HG03025 (cell line): Measurements from ENCODE around the gene YPEL2.
"Not testable (repeated sequence)": the region's sequence is repeated elsewhere in the genome, so short reads cannot be mapped to it uniquely, and the experiment has no call there.

Experiments used
- ATAC-seq: cut with Tn5 transposase; IDR thresholded peaks from one replicate; pipeline ENCODE4 v1.9.1; 2021; ENCODE audit warnings: mild to moderate bottlenecking, moderate library complexity; ENCODE audit not compliant: unreplicated experiment, low FRiP score

Gene YPEL2

DNA sequence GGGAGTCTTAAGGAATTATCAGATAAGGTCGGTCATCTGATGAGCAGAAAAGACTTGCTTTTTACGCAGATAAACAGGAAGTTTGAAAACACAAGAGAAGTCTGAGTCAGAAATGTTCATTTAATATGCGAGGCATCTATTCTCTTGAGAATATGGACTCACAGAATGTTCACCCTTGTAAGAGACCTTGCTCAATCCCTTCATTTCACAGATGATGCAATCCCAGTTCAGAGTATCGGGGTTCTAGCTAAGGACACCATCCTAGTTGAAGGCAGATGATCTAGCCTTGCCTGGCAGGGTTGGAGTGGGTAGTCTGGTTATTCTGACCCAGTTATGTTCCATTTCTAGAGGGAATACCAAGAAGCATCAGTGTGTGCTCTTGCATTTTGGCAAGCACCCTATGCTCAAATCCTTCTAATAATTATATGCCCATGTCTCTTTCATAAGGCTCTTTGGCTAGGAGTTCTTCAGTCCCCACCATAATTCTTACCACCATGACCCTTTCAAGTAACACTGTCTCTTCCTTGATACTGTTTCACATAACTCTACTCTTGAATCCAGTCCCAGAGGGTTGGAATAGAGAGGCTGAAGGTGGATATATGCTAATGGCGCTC, 42.5 kb downstream of the YPEL2 start:
- no peak for ATAC-seq

DNA sequence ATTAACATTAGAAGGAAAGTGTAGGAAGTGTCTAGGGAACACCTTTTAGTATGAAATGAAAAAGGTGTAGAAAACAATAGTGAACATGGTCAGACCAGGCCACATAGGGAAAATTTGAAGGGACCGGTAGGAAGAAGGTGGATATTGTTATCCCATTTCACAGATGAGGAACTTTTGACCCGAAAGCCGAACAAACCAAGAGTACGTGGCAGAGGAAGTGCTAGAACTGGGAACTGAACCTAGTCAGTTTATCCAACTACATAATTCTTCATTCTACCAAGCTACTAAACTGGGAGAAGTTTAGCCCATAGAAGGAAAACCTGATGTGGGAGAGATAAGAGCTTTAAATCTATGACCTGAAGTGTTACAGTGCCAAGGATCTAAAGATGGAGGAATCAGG, 43.2 kb downstream of the YPEL2 start:
- ATAC-seq = no peak

DNA sequence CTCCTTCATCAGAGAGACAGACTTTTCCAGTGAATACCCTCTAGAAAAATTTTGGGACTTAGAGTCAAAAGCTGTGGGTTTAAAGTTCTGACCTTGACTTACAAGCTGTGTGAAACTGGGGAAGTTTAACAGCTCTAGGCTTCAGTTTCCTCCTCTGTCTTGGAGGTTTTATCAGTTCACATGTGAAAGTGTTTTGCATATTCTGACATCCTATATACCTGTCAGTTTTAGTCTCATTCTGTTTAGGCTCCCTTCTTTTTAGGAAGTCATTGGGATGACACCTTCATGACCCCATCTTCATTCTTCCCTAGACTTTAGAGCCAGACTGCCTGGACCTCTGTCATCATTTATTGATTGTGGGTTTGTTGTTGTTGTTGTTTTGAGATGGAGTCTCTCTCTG, 44.4 kb downstream of the YPEL2 start:
- ATAC-seq = no peak

DNA sequence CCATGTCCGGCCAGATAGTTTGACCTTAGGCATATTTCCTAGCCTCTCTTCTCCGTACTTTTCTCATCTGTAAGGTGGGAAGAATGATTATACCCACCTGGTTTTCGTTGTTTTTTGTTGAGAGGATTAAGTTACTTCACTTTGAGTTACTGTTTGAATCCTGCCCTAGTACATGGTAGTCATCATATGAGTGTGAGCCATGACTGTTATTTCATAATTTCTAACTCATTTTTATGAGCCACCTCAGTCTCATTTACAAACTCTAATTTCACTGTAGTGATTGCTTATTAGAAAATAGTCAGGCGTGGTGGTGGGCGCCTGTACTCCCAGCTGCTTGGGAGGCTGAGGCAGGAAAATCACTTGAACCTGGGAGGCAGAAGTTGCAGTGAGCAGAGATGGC, 45.1 kb downstream of the YPEL2 start:
- ATAC-seq = no peak

DNA sequence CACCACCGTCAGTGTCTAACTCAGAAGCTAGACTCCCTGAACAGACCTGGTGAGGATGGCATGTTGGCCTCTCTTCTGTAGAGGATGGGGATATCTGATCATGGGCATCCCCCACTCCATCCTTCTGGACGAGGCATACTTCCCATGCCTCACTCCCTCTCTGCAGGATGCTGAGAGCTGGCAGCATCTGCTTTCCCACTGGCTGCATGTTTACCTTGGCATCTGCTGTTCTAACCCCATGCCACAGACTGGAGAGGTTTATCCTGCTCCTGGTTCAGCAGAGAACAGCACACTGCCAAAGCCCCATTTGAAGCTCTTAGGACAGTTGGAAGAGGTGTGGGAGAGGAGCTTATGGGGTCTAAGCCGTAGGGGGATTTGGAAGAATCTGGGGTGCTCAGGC, 46.0 kb downstream of the YPEL2 start:
- ATAC-seq = no peak

DNA sequence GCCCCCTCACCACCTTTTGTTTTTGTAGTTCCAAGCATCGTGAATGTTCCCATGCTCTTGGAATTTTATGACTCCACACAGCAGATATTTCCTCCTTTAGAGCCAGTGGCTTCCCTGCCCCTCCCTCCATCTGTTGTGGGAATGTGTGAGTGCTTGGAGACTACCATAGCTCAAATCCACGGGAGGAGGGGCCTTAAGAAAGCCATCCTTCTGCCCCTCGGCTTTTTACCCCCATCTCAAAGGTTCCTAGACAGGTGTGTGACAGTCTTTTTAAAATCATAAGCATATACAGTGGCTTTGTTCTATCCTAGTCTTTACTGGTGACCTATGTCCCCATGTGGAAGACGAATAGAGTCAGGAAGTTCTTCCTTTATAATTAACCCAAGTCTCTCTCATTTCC, 47.2 kb downstream of the YPEL2 start:
- no peak for ATAC-seq

DNA sequence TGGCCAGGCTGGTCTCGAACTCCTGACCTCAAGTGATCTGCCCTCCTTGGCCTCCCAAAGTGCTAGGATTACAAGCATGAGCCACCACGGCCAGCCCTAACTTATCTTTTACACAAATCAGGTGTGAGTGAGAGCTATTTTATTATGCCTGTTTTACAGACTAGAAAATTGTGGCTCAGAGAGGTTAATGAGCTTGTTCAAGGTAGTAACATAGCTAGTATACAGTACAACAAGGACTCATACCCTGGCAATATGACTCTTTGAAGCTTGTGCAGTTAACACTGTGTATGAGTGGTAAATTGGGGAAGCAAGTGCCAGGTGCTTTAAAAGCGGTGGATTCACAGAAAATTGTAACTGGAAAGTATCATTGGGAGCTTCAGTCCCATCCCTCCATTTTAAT, 49.0 kb downstream of the YPEL2 start:
- ATAC-seq = no peak

DNA sequence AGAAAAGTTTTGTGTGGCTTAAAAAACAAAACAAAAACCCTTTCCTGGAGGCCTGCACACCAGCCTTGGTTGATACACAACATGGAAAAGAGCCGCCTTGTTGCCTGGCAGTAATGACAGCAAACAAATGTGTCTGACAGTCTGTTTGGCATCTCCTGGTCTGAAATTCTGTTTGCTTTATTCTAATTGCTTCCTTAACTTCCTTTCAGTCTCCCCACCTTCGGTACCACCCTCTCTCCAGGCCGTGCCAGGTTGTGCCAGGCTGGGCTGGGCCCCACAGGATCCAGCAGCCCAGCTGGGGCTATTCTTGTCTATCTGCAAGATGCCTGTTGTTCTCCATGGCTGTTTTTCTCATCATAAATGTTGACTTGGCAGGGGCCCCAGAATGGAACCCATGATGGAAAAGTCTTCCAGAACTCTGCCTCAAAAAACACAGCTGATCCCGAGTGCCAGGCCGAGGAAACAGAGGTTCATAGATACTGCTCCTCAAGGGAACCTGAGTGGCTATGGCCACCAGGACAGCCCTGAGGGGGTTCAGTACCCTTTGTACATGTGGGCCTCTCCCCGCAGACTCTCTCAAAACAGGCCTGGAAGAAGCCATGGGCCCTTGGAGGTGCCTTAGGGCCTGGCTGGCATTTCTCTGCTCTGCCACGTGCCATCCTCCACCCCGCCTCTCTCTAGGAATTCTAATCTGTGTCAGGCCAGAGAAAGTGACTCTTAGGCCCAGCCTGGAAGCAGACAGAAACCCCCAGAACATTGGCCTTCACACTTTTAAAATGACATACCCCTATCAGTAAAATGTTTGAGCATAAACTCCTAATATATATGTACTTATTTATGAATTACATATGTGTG, 50.5 kb downstream of the YPEL2 start:
- no peak for ATAC-seq

DNA sequence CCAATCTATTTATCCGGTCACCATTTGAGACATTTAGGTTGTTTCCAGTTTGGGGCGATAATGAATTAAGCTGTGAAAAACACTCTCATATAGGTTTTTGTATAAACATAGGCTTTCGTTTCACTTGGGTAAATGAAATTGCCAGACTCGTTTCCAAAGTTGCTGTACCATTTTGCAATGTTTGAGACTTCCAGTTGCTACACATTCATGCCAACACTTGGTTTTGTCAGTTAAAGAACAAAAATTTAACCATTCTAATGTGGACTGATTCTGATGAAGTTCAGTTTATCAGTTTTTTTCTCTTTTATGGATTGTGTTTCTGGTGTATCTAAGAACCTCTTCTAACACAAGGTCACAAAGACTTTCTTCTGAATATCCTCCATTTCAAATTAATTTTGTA, 52.4 kb downstream of the YPEL2 start:
- ATAC-seq = no peak

DNA sequence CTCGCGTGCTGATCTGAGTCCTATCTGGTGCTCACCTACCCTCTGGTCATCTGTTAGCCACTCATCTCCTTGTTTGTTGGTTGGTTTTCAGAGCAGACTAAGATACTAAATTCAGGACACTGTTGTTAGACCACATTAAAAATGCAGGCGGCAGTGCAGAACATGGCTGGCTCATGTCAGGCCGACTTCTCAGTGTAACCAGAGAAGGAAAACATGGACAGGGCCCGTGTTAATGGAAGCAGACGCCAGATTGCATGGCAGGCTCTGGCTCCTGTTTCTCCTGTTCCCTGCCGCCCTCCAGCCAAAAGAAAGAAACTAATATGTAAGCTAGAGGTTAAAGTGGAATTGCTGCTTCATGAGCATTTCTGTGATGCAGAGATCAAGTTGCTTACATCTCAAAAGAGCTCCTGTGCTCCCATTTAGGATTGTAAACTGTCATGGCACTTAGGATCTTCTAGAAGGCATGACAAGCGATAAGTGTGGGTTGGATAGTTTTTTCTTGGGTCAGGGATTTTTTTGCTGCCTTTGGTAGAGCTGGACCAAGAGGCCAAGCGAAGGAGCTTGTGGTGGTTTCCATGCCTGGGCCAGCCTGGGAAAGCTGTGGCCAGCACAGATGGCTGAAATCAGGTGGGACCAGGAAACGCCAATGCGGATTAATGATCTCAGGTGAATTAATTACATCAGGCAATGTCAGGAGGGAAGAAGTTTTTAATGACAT, 56.1 kb downstream of the YPEL2 start:
- no peak for ATAC-seq

DNA sequence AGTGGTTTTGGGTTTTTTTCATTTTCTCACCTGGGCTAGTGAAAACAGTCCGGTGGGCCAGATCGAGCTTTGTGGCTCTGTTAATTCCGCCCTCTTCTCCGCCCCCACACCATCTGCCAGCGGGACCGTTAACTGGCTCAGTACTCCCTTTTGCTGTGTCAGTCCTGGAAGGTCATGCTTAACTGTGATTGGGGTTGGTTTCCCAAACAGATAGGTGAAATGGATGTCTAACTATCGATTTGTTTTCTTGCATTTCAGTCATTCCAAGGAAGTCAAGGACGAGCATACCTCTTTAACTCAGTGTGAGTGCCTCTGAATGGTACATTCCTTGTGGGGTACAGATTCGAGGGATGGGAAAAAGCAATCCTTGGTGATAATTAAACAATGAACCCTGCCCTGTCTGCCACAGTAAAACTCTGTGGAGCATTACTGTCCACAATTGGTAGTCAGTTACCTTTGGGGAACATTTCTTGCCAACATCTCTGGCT, 56.7 kb downstream of the YPEL2 start:
- no peak for ATAC-seq

DNA sequence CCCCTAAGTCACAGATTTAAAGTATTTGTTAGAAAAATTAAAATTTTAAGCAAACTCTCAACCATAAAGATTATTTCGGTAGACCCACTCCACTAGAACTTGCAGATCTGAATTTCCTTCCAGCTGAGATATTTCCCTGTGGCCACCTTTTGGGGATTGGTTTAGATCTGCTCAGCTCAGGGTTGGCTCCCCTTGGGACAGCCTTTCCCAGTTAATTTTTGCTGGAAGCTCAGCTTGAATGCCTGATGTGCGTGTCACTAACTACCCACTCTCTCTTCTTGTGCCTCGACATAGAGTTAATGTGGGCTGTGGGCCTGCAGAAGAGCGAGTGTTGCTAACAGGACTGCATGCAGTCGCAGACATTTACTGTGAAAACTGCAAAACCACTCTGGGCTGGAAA, 57.6 kb downstream of the YPEL2 start:
- no peak for ATAC-seq

DNA sequence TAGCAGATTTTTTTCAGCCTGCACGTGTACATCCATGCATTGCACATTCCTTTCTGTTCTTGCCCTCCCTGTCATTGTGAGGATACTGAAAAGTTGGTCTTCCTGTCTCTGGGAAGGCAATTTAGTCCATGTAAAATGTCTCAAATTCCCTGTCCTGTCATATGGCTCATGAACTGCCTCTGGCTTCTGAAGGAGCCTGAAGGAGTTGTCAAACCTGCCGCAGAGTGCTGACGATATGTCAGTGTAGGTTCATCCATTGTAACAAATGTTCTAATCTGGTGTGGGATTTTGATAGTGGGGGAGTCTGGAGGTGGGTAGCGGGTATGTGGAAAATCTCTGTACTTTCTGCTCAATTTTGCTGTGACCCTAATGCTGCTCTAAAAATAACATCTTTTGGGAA, 59.6 kb downstream of the YPEL2 start:
- no peak for ATAC-seq

DNA sequence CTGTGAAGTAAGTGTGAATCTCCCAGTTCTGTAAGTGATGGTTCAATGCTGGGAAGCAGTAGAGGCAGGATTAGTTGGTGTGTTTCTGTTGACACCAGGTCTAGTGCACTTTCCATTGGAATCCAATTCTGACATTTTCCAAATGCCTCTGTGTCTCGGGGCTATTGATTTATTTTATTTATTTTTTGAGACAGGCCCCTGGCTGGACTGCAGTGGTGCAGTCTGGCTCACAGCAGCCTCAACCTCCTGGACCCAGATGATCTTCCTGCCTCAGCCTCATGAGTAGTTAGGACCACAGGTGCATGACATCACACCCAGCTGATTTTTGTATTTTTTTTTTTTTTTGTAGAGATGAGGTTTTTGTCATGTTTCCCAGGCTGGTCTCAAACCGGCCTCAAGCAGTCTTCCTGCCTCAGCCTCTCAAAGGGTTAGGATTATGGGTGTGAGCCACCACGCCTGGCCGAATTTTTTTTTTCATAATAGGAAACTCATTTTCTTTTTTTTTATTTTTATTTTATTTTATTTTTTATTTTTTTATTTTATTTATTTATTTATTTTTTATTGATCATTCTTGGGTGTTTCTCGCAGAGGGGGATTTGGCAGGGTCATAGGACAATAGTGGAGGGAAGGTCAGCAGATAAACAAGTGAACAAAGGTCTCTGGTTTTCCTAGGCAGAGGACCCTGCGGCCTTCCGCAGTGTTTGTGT, 61.7 kb downstream of the YPEL2 start:
- ATAC-seq = no peak

DNA sequence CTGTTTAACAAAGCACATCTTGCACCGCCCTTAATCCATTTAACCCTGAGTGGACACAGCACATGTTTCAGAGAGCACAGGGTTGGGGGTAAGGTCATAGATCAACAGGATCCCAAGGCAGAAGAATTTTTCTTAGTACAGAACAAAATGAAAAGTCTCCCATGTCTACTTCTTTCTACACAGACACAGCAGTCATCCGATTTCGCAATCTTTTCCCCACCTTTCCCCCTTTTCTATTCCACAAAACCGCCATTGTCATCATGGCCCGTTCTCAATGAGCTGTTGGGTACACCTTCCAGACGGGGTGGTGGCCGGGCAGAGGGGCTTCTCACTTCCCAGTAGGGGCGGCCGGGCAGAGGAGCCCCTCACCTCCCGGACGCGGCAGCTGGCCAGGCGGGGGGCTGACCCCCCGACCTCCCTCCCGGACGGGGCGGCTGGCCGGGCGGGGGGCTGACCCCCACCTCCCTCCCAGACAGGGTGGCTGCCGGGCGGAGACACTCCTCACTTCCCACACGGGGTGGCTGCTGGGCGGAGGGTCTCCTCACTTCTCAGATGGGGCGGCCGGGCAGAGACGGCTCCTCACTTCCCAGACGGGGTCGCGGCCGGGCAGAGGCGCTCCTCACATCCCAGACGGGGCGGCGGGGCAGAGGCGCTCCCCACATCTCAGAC, 62.4 kb downstream of the YPEL2 start:
- not testable (repeated sequence) for ATAC-seq

DNA sequence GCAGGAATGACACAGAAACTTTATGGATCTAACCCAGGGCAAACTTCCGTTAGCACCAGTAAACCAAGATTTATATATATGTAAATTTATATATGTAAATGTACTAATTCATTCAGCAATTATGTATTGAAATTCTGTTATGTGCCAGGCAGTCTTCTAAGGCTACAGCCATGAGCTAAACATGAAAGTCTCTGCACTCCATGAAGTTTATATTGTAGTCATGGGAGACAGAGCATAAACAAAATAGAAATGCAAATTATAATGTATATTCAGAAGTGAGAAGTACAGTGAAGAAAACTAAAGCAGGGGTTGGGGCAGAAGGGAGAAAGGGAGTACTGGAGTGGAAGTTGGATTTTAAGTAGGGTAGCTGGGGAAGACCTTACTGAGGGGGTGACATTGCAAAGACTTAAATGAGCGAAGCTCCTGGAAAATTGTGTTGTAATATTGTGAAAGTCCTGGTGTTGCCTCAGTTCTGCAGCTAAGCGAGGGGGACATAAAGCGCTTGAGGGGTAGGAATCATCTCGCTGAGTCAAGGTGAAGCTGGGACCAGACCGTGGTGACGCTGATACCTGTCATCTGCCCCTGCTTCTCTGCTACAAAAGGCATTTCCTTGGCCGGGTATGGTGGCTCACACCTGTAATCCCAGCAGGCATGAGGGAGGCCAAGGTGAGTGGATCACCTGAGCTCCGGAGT, 64.8 kb downstream of the YPEL2 start:
- ATAC-seq = no peak

DNA sequence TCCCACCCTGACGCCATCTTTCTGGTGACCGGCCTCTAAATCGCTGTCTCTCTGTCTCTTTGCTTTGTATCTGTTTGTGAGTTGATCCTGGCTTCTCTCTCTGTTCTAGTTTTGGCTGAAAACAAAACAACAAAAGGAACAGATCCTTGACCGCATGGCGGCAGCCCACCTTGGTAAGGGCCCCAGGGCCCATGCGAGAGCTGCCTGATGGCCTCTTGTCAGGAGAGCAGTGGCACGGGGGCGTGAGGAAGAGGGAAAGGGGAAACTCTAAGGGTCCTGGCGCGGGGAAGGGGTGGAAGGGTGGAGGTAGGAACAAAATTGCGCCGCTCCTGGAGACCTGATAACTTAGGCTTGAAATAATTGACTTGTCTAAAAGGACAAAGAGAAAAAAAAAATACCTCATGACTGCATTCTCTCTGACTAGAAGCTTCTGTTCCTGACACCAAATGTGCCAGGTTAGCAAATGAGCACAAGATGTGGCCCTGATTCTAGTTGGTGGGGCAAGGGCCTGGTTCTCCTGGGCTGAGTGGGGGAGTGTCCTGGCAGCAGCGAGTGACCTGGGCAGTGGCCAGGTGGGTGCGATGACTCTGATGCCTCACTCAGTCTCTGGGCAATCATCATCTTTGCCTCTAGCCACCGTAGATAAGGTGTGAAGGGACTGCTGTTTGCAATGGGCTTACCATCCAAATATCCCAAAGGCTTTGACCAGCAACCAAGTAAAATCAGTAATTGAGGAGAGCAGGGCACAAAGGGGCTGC, 66.0 kb downstream of the YPEL2 start:
- no peak for ATAC-seq

DNA sequence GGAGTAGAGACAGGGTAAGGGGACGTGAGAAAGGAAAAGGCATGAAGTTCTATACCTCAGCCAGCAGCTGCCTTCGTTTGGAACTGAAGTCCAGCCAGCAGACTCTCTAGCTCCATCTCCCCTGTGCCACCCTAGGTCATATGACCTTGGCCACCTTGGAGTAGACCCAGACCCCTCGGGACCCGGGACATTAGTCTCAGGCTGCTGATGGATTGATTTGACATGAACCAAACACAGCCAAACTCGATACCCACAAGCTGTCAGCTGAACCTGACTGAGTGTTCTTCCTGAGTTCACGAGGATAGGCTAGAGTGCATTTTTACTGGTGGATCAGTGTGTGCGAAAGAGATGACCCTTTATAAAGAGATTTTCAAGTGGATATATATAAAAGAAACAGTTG, 68.5 kb downstream of the YPEL2 start:
- no peak for ATAC-seq

DNA sequence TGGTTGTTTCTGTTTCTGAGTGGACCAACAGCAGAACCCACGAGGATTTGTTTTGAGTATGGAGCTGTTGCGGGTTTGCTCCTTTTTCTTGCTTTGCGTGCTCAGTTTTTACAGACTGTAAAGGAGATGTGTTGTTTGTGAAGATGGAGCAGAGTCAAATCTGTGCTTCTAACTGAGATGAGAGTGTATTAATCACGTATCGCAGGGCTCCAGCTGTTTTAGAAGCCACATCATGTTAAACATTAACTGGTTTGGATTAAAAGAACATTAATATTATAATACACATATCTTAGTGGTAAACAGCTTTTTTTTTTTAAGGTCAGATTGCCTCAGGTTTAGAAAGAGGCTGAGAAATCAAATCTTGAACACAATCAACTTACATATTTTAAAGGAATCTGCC, 69.4 kb downstream of the YPEL2 start:
- no peak for ATAC-seq
